ES-I3 (cell line): ENCODE results near the gene UTS2B.

ENCODE experiments used
- H3K36me3 ChIP-seq: 2 replicates; pipeline ENCODE4 v1.6.1; 2013; ENCODE audit warnings: mild to moderate bottlenecking, low read length, control low read depth, moderate library complexity; ENCODE audit not compliant: insufficient read depth
- H3K4me1 ChIP-seq: 2 replicates; pipeline ENCODE4 v1.6.1; 2013; ENCODE audit warnings: mild to moderate bottlenecking, control low read depth, low read length; ENCODE audit not compliant: insufficient read depth
- H3K9ac ChIP-seq: 2 replicates; pipeline ENCODE4 v1.6.1; 2013; ENCODE audit warnings: low read depth, mild to moderate bottlenecking, low read length, moderate library complexity
- H3K9me3 ChIP-seq: 2 replicates; pipeline ENCODE4 v1.6.1; 2013; ENCODE audit warnings: mild to moderate bottlenecking, low read length, moderate library complexity; ENCODE audit not compliant: control insufficient read depth, insufficient read depth

Gene UTS2B

DNA sequence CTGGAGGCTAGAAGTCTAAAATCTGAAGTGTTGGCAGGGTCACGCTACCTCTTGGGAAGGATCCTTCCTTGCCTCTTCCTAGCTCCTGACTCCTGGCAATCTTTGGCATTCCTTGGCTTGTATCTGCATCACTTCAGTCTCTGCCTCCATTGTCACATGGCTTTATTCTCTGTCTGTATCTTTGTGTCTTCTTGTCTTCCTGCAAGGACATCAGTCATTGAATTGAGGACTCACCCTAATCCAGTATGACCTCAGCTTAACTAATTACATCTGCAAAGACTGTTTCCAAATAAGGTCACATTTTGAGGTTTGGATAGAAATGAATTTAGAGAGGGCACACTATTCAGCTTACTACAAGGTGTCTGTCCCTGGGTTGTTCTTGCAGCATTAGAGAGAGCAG, 31.1 kb upstream of the UTS2B start:
- Histone ChIP-seq H3K9me3 (no peaks in the 10 kb centered on the region), H3K4me1 (peaks cover 58% of the 10 kb centered on the region), H3K9ac (no peak overlapping the region), H3K36me3 (peaks cover 5% of the 10 kb centered on the region; the same call in 1 of the 2 replicates)

DNA sequence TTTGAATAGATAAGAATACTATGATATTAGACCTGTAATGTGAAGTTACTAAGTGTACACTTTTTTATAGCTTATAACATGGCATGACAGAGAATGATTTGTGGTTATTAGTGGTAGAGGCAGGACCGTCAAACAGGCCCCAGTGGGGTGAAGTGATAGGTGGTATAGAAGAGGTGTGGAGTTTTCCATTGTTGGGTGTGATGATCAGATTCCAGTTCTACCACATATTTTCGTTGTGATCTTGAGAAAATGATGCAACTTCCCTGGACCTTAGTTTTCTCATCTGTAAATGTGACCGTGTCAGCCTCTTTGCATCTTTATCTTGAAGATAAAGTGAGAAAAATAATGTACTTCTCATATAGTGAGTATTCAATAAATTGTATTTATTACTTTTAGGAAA, 30.3 kb upstream of the UTS2B start:
- Histone ChIP-seq H3K9me3 (no peaks in the 10 kb centered on the region), H3K36me3 (peaks cover 5% of the 10 kb centered on the region; the same call in 1 of the 2 replicates), H3K9ac (no peak overlapping the region), H3K4me1 (peaks cover 66% of the 10 kb centered on the region)

DNA sequence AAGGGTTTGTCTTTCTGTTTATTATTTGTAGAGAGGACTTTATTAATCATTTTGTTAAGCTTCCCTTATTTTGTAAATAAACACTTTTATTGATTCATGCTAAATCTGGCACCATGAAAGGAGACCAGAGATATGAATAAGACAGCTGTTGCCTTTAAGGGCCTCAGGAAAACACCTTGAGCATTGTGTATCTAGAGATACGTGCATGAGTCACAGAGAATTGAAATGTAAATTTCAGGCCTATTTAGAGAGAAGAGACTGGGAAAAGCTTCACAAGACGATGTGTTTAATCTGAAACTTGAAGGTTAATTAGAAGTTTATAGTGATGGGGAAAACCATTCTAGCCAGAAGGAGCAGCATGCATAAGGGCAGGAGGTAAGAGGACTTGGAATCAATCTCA, 28.6 kb upstream of the UTS2B start:
- Histone ChIP-seq H3K9me3 (no peaks in the 10 kb centered on the region), H3K36me3 (peaks cover 5% of the 10 kb centered on the region; the same call in 1 of the 2 replicates), H3K9ac (no peak overlapping the region), H3K4me1 (peaks cover 72% of the 10 kb centered on the region)

DNA sequence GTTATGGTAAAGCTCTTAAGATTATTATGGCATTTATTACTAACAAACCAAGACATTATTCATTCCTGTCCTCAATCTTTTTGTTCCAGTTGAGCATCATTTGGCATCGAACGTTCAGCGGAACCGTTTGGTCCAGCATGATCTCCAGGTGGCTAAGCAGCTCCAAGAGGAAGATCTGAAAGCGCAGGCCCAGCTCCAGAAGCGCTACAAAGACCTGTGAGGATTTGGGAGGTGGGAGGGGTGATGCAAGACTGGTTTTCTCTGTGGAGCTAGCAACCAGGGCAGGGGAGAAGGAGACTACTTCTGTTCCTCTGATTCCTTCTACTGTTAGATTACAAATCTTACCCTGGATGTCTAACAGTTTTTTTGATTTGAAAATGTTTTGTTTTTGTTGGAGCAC, 27.6 kb upstream of the UTS2B start:
- H3K9ac ChIP-seq = no peak overlapping the region
- no peaks in the 10 kb centered on the region for H3K9me3 ChIP-seq
- peaks cover 67% of the 10 kb centered on the region for H3K4me1 ChIP-seq
- H3K36me3 ChIP-seq = no peaks in the 10 kb centered on the region; the same call in 1 of the 2 replicates

DNA sequence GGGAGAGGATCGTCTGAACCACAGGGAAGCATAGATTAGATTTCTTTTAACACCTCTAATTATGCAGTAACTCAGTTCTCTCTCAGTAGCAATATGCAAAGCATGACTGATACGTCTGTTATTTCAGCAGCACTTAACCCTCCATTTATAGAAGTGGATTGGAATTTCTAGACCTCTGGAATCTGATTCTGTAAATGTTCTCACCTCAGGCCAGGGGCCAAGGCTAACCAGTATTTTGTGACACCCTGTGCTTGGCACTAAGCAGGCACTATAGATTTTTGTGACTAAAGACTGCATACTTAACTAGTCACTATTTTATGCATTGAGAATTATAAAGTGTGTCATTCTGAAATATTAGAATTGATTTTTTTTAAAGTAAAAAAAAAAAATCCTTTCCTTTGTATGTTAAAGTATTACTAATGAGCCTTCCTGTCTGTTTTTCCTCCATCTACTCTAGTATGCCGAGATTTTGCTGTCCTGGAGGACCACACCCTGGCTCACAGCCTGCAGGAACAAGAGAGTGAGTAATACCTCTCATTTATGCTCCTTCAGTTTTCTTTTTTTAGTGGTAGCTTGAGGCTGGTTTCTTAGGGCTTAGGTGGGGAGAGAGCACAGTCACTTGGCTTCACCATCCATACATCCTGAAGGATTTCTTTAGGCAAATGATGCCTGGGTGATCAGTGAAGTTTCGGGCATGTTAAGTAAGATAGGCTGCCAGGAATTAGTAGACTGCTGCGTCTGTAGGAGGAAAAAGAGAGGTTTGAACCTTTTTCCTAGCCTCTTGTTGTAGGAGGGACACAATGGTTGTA, 26.5 kb upstream of the UTS2B start:
- no peaks in the 10 kb centered on the region for H3K36me3 ChIP-seq
- H3K4me1 ChIP-seq = peaks cover 60% of the 10 kb centered on the region
- H3K9ac ChIP-seq = no peak overlapping the region
- no peaks in the 10 kb centered on the region for H3K9me3 ChIP-seq

DNA sequence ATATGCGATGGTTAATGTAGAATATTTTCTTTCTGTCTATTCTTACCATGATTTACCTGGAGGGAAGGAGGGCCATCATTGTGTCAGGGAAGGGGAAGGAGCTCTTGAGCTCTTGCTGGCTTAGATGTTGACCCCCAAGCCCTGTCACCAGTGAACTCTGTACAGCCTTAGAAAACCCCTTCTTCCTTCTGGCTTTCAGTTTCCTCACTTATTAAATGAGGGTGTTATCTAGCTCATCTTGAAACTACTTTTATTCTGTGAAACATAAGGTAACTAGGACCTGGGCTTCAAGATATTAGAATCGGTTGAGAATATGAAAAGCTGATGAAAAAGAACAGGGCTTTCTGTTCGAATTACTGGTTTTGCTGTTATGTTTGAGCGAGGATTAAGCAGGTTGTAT, 25.1 kb upstream of the UTS2B start:
- H3K4me1 ChIP-seq = peaks cover 57% of the 10 kb centered on the region
- no peaks in the 10 kb centered on the region for H3K9me3 ChIP-seq
- no peaks in the 10 kb centered on the region for H3K36me3 ChIP-seq
- no peak overlapping the region for H3K9ac ChIP-seq

DNA sequence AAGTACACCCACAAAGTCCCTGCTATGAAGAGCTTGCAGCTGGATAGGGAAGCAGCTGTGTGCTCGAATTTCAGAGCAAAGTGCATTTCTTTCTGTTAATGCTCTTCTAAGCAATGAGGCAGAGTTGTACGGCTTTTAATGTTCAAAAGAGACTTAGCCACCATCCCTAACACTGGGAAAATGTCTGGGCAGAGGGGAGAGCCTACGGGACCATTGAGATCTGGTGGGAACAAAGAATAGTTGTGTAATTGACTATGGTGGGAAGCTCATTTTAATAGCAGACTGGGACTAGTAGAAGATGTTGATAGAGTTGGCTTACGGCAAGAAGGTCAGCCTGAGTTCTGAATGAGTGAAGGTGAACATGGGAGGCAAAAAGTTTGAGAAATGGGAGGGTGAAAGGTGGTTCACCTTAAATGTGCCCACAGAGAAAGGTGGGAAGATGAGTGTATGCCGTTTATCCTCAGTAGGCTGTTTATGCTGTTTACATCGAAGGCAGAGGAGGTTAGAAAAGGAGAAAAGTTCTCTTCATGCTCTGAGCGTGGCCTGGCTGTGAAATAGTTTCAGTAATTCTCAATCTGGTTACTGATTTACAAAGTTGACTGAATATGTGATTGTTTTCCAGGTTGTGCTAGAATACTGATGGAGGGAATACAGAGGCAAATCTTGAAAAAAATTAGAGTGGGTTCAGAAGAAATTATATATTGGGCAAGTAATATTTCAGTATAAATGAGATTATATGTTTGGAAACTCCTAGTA, 22.9 kb upstream of the UTS2B start:
- Histone ChIP-seq H3K9ac (no peak overlapping the region), H3K36me3 (no peaks in the 10 kb centered on the region), H3K9me3 (no peaks in the 10 kb centered on the region), H3K4me1 (peaks cover 53% of the 10 kb centered on the region)

DNA sequence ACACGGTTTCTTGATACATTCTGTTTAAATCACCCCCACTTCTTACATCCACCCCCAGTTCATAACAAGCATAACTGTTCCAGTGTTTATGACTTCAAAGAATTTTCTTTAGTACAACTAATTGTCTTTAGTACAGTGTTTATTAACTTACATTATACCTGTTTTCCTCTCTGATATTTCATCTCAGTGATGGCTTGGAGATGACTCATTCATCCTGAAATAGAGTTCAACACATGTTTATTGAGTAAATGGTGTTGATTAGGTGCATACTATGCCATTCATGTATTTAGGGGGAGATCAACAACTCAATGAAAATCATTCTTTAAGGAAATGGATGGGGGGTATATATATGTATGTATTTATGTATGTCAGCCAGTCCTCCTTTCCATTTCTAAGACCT, 21.7 kb upstream of the UTS2B start:
- Histone ChIP-seq H3K9ac (no peak overlapping the region), H3K9me3 (no peaks in the 10 kb centered on the region), H3K36me3 (no peaks in the 10 kb centered on the region), H3K4me1 (peaks cover 41% of the 10 kb centered on the region)

DNA sequence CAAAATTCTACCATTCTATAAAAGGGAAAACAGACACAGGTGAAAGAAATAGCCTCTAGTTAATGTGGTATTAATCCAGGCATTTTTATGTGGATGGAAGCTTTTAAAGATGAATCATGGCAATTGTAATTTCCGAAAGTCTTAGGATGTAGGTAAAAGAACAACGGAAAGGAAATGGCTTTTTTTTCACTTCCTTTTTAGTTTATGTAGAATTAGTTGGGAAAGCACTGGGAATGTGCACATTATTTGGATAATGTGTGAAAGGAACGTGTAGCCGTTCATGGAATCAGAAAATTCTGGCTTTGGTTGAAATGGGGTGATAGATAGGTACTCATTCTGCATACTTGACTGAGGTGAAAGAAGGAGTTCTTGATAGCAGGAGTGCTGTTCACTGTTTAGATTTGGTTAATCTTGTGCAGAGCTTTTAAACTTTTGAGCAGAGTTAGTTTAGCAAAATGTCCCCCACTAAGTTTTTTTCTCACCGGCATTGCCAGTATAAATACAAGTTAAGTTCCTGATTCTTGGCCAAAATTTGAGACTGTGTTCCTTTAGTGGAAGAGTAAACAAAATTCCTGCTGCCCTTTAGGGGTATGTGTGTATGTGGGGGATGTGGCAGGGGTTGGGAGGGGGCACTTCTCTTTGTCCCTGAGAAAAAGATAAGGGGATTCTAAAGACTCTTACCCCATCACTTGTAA, 20.2 kb upstream of the UTS2B start:
- no peaks in the 10 kb centered on the region for H3K9me3 ChIP-seq
- H3K36me3 ChIP-seq = no peaks in the 10 kb centered on the region
- H3K9ac ChIP-seq = no peak overlapping the region
- H3K4me1 ChIP-seq = peaks cover 28% of the 10 kb centered on the region

DNA sequence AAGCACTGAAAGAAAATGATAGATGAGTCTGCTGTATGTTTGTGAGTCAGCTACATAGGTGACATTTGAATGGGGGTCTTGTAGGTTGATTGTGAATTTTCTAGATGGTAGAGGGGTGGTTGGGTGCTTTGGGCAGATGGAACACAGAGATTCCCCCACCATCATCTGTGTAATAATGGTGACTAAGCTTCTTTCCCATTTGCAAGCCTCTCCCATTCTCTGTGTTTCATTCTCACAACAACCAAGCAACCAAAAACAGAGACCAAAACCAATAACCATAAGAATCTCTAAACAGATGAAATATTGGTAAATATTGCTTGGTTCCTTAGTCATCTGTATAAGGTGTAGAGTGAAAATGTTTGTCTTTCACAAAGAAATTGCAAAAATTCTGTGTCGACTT, 17.8 kb upstream of the UTS2B start:
- peaks cover 20% of the 10 kb centered on the region; the same call in 1 of the 2 replicates for H3K4me1 ChIP-seq
- no peaks in the 10 kb centered on the region for H3K36me3 ChIP-seq
- H3K9me3 ChIP-seq = no peaks in the 10 kb centered on the region
- no peak overlapping the region for H3K9ac ChIP-seq

DNA sequence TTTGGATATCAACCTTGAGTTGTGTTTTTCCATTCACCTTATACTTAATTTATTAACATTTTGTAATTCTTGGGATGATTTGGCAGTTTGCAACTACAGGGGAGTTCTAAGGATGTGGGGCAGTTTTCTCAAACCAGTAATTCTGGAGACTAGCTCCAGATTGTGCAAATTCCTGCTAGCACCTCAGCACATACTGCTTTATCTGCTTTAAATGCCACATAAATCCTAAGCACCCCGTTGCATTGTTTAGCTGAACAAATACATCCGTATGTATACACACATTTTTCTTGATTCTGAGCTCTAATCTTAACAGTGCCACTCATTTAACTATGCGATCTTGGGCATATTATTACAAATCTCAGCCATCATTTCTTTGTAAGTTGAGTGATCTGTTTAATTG, 16.9 kb upstream of the UTS2B start:
- Histone ChIP-seq H3K9me3 (no peaks in the 10 kb centered on the region), H3K36me3 (no peaks in the 10 kb centered on the region), H3K9ac (no peak overlapping the region), H3K4me1 (peaks cover 17% of the 10 kb centered on the region; the same call in 1 of the 2 replicates)

DNA sequence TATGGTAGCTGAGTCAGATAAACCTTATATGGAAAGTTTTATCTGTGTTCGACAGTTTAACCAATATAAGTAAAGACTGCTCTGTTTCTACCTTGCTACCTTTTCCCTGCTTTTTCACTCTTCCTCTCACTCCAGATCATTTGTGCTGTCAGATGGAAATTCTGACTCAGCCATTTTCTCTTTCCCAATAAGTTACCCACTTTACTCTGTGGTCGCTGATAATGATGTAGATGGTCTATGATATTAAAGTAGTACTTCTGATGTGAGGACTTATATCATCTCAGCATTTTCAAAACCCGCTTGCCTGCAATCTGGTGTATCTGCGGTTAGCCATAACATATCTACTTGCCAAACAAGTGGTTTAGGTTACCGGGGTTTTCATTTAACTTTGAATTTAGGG, 15.0 kb upstream of the UTS2B start:
- Histone ChIP-seq H3K4me1 (peaks cover 17% of the 10 kb centered on the region; the same call in 1 of the 2 replicates), H3K36me3 (no peaks in the 10 kb centered on the region), H3K9me3 (no peaks in the 10 kb centered on the region), H3K9ac (no peak overlapping the region)

DNA sequence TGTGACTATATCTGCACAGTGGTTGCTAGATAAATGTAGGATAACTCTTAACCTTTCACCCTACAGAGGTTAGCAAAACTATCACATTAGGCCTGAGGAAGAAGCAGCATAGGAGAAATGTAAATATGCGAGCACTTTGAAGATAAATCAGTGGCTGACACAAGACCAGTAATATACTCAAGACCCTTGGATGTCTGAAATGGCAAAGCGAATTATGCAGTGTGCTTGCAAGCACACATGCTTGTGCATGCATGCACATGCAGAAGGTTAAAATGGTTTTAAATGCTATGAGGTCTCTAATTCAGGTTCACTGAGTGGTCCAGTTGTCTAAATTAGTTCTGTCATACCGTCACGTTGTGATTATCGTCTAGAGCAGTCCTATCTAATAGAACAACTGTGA, 13.6 kb upstream of the UTS2B start:
- Histone ChIP-seq H3K9ac (no peak overlapping the region), H3K9me3 (no peaks in the 10 kb centered on the region), H3K4me1 (peaks cover 10% of the 10 kb centered on the region; the same call in 1 of the 2 replicates), H3K36me3 (no peaks in the 10 kb centered on the region)

DNA sequence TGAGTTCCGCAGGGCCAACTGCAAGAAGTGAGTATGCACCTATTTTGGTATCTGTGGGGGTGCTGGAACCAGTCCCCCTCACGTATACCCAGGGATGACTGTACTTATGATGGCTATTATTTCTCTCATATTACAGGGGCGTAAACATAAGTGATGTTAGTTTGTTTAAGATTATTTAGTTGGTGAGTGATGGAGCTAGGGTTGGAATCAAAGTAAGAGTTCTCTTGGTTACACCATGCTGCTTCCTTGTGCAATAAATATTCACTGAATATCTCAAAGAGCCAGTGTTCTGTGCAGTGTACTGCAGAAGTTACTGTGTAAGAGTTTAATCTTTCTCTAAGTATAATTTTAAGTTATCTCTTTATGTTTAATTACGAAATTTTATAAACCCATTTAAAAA, 12.8 kb upstream of the UTS2B start:
- Histone ChIP-seq H3K9ac (no peak overlapping the region), H3K36me3 (no peaks in the 10 kb centered on the region), H3K9me3 (no peaks in the 10 kb centered on the region), H3K4me1 (peaks cover 7% of the 10 kb centered on the region)
